RWPE1 (cell line): ENCODE measurements around the gene OBSL1.

Experiments used
- CTCF ChIA-PET: fragments of 350-600 bp; sonication (Branson Sonifier 250); formaldehyde crosslinking; extraction: SDS; loops from one replicate; lab custom pipeline; 2021; lab: Yijun Ruan, JAX
- POLR2A ChIA-PET: fragments of 400-600 bp; formaldehyde crosslinking; extraction: SDS; loops from one replicate; lab custom pipeline; 2020; ENCODE audit warnings: antibody characterized with exemption; ENCODE audit not compliant: low non-redundant PET; lab: Yijun Ruan, JAX
- DNase-seq: peaks from one replicate; pipeline ENCODE4 v3.0.0; 2012; ENCODE audit warnings: low spot score
- H3K27ac ChIP-seq: fragments of 450-650 bp; 2 replicates; pipeline ENCODE4 v1.5.1; 2017
- TF ChIP-seq, protein P1 (sequence below): fragments of 450-650 bp; conservative IDR thresholded peaks from 2 replicates; pipeline ENCODE4 v1.5.1; 2017; ENCODE audit warnings: low read depth, mild to moderate bottlenecking

Gene OBSL1

DNA sequence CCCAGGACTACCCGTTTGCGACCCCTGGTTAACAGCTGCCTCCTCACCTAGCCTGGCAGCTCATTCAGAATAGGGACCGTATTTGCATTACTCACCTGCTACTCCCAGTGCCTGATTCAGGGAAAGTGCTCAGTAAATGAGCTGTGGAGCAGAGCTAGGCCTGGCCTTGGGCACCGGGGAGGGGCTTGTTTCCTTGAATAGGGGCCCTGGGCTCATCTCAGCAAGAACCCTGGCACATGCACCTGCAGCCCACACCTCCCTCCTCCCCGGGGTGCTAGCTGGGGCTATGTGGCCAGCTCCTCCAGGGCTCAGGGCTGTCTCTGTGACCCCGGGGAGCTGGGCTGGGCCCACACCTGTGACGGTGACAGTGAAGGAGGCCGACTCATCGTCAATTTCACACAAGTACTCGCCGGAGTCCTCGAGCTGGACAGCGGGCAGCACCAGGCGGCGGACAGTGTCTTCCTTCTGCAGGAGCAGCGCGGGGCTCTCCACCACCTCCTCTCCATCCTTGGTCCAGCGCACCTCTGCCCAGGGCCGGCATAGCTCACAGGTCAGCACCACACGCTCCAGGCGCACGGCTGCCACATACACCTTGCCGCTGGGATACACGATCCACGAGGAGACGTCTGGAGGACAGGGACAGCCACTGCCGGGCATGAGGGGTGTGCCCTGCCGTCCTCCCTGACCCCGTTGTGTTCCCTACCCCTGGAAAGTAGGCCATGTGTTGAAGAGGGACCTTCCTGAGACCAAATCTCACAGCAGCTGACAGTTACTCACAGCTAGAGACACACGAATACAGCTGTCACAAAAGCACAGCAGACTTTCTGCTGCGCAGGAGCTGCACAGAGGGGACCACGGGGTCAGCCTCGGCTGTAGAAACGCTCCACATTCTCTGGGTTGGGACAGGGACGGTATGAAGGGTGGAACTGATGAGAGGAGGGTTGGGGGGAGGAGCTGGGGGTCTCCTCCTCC lies 9.0 kb downstream of the OBSL1 start:
- POLR2A ChIA-PET = no interaction called here
- H3K27ac ChIP-seq = no peak overlapping the region
- DNase-seq = no peak
- TF ChIP-seq, protein P1, sequence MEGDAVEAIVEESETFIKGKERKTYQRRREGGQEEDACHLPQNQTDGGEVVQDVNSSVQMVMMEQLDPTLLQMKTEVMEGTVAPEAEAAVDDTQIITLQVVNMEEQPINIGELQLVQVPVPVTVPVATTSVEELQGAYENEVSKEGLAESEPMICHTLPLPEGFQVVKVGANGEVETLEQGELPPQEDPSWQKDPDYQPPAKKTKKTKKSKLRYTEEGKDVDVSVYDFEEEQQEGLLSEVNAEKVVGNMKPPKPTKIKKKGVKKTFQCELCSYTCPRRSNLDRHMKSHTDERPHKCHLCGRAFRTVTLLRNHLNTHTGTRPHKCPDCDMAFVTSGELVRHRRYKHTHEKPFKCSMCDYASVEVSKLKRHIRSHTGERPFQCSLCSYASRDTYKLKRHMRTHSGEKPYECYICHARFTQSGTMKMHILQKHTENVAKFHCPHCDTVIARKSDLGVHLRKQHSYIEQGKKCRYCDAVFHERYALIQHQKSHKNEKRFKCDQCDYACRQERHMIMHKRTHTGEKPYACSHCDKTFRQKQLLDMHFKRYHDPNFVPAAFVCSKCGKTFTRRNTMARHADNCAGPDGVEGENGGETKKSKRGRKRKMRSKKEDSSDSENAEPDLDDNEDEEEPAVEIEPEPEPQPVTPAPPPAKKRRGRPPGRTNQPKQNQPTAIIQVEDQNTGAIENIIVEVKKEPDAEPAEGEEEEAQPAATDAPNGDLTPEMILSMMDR = no peak
- CTCF ChIA-PET = interaction anchor here (0.5 to 2.9 kb wide), 3 partner anchors 8 to 1170 kb away, joined by 3 to 21 read pairs (median 3); partner anchors contain the start of genes INHA and OBSL1

DNA sequence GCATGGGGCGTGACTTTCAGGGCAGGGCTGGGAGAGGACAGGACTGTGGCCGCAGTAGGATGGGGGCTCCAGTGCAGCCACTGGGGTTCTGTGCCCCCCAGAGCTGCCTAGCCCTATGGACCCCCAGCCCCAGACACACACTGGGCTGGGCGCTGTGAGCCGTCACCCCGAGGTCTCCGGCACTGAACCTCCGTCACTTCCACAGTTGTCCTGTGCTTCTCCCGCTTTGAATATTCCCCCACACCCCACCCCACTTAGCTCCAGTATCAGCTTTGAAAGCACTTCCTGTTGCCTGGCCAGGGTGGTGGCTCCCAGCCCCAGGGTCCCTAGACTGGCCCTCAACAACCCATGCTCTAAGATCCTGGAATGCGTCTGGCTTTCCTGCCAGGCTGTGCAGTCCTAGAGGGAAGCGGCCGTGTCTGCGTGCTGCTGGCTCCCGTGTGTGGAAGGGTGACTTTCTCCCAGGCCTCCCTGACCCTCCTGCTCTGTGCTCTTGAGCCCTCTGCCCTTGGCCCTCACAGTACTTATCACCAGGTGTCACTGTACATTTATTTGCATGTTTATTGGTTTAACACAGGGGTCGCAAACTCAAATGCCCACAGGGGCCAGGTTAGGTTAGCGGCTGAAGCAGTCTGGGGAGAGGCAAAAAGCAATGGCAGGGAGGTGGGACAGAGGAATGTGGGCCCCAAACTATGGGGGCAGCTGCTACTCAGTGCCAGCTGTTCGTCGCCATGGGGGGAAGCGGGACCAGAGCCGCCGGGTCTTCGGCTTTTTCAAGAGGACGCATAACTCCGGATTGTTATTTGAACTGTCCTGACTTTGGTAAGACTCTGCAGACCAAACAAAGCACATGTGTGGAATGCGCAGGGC lies 9.9 kb downstream of the OBSL1 start:
- TF ChIP-seq, protein P1 = no peak

DNA sequence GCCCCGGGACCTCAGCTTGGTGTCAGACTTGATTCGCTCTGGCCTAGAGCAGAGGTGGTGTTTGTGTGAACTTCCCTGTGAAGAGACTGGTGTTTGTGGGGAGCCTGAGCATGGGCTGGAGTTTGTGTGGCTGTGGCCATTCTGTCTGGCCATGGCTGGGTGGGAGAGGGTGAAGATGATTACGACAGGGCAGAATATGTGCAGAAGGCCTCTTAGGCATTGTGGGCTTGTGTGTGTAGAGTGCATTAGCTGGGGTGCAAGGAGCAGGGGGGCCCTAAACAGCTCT lies 10.5 kb downstream of the OBSL1 start:
- TF ChIP-seq, protein P1 = no peak
- no peak for DNase-seq
- no peak overlapping the region for H3K27ac ChIP-seq
- POLR2A ChIA-PET = no interaction called here
- CTCF ChIA-PET = interaction anchor here (0.6 to 2.9 kb wide), 17 partner anchors 9 to 158 kb away, joined by 3 to 21 read pairs (median 5); partner anchors contain the start of genes INHA, OBSL1 and STK11IP

More for the DNA sequence above, 9.9 kb downstream of the OBSL1 start:
- no peak for DNase-seq
- no peak overlapping the region for H3K27ac ChIP-seq
- CTCF ChIA-PET = interaction anchor here (1.1 to 2.9 kb wide), 8 partner anchors 9 to 128 kb away, joined by 3 to 21 read pairs (median 5); partner anchors contain the start of genes INHA, OBSL1 and STK11IP
- POLR2A ChIA-PET = no interaction called here

DNA sequence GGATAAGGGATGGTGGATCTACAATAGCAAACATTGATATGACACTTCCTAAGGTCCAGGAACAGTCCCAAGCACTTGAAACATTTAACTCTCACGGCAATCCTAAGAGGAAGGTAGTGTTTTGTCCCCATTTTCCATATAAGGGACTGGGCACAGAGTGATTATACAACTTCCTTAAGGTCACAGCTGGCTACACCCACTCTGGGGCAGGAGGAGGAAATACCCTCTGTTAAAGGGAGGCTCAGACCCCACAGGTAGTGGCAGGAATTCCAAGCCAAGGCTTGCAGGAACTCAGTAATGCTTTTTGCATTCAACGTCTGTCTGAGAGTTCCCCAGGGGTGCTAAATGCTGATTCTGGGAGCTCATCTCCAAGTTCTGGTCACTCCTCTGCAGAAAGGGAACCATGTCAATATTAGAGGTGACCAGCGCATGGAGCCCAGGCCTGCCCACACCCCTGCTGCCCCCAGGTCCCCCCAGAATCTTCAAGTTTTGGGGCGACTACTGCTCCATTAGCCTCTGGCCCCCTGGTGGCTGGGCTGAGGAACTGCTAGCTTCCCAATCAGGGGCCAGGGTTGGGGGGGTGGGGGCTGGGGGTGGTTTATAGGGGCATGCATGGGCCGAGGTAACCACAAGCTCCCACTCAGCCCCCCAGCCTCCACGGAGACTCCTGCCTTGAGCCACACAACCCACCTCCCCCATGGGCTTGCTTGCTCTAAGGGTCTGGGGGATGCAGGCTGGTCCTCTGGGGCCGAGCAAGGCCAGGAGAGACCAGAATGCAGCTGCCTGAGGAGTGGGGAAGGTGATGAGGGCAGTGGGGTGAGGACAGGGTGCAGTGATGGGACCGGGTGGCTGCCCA lies 11.1 kb downstream of the OBSL1 start:
- DNase-seq = peak; percentile 48
- H3K27ac ChIP-seq = no peak overlapping the region
- ChIA-PET CTCF (interaction anchor here (0.6 to 2.9 kb wide), 20 partner anchors 10 to 1965 kb away, joined by 3 to 21 read pairs (median 4); partner anchors contain the start of genes INHA, OBSL1 and STK11IP), POLR2A (interaction anchor here (0.5 kb wide), 1 partner anchor 45 kb away, joined by 3 read pairs; no protein-coding TSS in a partner anchor)
- TF ChIP-seq, protein P1 = peak; percentile 89

DNA sequence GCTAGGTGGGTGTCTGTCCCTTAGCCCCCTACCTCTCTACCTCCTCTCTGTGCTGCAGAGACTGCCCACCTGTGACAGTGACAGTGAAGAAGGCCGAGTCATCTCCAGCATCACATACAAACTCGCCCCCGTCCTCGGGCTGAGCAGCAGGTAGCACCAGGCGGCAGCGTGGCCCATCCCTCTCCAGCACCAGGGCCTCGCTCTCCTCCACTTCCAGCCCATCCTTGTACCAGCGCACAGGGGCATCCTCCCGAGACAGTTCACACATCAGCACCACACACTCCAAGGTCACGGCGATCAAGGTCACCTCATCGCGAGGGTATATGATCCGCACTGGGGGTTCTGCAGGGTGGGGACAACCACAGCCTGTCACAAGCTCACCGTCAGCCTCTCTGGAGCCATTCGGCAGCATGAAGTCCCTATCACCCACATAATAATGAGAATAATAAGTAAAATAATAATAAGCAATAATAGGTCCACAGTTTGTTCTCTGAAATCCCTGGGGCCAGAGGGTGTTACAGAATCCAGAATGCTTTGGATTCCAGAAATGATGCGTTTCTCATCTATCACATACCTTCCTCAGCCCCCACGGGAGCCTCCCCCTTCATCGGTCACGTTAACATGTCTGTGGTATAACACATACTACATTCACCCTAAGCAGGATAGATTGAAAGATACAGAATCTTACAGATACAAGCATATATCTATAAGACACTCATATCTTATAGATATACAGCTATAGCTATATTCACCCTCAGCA lies 12.0 kb downstream of the OBSL1 start:
- ChIA-PET POLR2A (interaction anchor here (0.5 kb wide), 1 partner anchor 45 kb away, joined by 3 read pairs; no protein-coding TSS in a partner anchor), CTCF (interaction anchor here (0.6 to 2.9 kb wide), 9 partner anchors 9 to 1966 kb away, joined by 3 to 21 read pairs (median 5); partner anchors contain the start of genes INHA and OBSL1)
- TF ChIP-seq, protein P1 = no peak
- no peak for DNase-seq
- no peak overlapping the region for H3K27ac ChIP-seq
